ENCODE results near the gene IL1RN. TPM values are rescaled to one million over a fixed set of nuclear protein-coding genes. Genes with fewer than 3 reads are reported as not detected.
A peak's percentile ranks its signal among the peaks of the same experiment; 100 is the strongest.

Gene IL1RN
- total and polyA plus RNA-seq, 2 of the 13 experiments (the other 11 are each of a cell fraction or from before 2014, with no cell fraction given), result 21.2 to 101 TPM

DNA sequence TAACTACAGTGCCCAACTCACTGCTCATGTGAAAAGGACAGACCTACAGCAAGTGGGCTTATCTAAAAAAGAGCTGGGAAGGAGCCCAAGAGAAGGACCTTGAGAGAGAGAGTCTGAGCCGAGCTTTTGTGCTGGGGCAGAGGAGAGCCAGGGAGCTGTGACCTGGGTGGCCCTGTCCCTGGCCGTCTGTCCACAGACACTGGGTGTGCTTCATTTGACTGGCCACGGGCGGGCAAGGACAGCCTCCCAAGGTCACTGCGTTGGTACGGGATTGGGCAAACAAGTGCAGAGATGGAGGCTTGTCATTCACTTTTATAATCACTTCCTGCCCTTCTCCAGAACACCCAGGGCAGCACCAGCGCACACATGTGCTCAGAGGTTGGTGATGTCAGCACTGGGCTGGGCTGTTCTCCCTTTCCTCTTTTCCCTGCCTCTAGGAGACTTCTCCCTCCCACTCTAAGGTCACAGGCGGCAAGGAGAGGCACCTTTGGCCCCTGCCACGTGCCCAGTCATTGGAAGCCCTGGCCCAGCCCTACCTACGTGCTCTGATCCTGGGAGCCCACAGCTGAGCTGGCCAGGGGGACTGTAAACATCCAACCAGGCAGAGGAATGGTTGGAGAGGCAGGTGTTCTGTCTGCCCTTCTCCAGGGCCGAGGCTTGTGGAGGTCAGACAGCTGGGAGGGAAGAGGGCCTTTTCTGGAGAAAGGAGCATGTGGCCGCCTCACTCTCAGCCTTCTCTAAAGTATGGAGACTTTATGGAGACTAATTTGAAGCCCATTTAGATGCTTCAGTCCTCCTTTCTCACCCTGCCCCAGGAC, 39.9 kb downstream of the IL1RN start (continued):
- TF ChIP-seq ZBTB37 (CRISPR knock-in tag; IDR thresholded peaks at IDR 0.05) (peak; percentile 50; the same call in 1 of the 2 replicates), TSC22D2 (CRISPR knock-in tag; IDR thresholded peaks at IDR 0.05; ENCODE audit: borderline replicate concordance) (peak; percentile 83; the same call in 1 of the 2 replicates), ZNF274 (CRISPR knock-in tag; IDR thresholded peaks at IDR 0.05) (0 out of 2 replicates have a peak, but pooled peaks have one; percentile 86), SOX6 (IDR thresholded peaks at IDR 0.05) (no peak), SOX6 (CRISPR knock-in tag; IDR thresholded peaks at IDR 0.05) (peak; percentile 96), FOSL1 (CRISPR knock-in tag; IDR thresholded peaks at IDR 0.05; ENCODE audit: borderline replicate concordance) (no peak), WIZ (CRISPR knock-in tag; IDR thresholded peaks at IDR 0.05) (peak; percentile 91), ZNF83 (CRISPR knock-in tag; IDR thresholded peaks at IDR 0.05; ENCODE audit: borderline replicate concordance) (0 out of 2 replicates have a peak, but pooled peaks have one; percentile 54), ZNF850 (CRISPR knock-in tag; conservative IDR thresholded peaks at IDR 0.05) (no peak), SMARCE1 (IDR thresholded peaks at IDR 0.05; ENCODE audit: borderline replicate concordance) (no peak), SATB2 (CRISPR knock-in tag; IDR thresholded peaks at IDR 0.05) (no peak), ZNF709 (CRISPR knock-in tag; IDR thresholded peaks at IDR 0.05) (peak; percentile 97), ZNF816 (CRISPR knock-in tag; IDR thresholded peaks at IDR 0.05; ENCODE audit: borderline replicate concordance) (peak; percentile 87; the same call in 1 of the 2 replicates), SNAI1 (CRISPR knock-in tag; IDR thresholded peaks at IDR 0.05; ENCODE audit: borderline replicate concordance) (peak; percentile 74; the same call in 1 of the 2 replicates), DRAP1 (CRISPR knock-in tag; IDR thresholded peaks at IDR 0.05) (peak; percentile 92), ZNF431 (CRISPR knock-in tag; IDR thresholded peaks at IDR 0.05; ENCODE audit: borderline replicate concordance, low read depth) (peak; percentile 99), THRA (CRISPR knock-in tag; IDR thresholded peaks at IDR 0.05; ENCODE audit: borderline replicate concordance) (peak; percentile 95), RAD21 (CRISPR knock-in tag; IDR thresholded peaks at IDR 0.05) (0 out of 2 replicates have a peak, but pooled peaks have one; percentile 9), ARNT2 (CRISPR knock-in tag; IDR thresholded peaks at IDR 0.05; ENCODE audit: low read depth) (peak; percentile 95), MAZ (IDR thresholded peaks at IDR 0.05; ENCODE audit: borderline replicate concordance, low read depth, low read length) (0 out of 2 replicates have a peak, but pooled peaks have one; percentile 52), MAZ (CRISPR knock-in tag; IDR thresholded peaks at IDR 0.05; ENCODE audit: low read depth) (peak; percentile 95)
- TF ChIP-seq, protein P1, sequence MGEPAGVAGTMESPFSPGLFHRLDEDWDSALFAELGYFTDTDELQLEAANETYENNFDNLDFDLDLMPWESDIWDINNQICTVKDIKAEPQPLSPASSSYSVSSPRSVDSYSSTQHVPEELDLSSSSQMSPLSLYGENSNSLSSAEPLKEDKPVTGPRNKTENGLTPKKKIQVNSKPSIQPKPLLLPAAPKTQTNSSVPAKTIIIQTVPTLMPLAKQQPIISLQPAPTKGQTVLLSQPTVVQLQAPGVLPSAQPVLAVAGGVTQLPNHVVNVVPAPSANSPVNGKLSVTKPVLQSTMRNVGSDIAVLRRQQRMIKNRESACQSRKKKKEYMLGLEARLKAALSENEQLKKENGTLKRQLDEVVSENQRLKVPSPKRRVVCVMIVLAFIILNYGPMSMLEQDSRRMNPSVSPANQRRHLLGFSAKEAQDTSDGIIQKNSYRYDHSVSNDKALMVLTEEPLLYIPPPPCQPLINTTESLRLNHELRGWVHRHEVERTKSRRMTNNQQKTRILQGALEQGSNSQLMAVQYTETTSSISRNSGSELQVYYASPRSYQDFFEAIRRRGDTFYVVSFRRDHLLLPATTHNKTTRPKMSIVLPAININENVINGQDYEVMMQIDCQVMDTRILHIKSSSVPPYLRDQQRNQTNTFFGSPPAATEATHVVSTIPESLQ (CRISPR knock-in tag; conservative IDR thresholded peaks at IDR 0.05), result 0 out of 2 replicates have a peak, but pooled peaks have one; percentile 63
- TF ChIP-seq, protein P2, sequence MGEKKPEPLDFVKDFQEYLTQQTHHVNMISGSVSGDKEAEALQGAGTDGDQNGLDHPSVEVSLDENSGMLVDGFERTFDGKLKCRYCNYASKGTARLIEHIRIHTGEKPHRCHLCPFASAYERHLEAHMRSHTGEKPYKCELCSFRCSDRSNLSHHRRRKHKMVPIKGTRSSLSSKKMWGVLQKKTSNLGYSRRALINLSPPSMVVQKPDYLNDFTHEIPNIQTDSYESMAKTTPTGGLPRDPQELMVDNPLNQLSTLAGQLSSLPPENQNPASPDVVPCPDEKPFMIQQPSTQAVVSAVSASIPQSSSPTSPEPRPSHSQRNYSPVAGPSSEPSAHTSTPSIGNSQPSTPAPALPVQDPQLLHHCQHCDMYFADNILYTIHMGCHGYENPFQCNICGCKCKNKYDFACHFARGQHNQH (CRISPR knock-in tag; IDR thresholded peaks at IDR 0.05), result peak; percentile 99
